Eye (tissue), 1 donor: ENCODE results near the gene NEIL3.

Experiments used
- DNase-seq: peaks from one replicate; pipeline ENCODE4 v3.0.0-alpha.2; 2015

The NEIL3 gene

DNA sequence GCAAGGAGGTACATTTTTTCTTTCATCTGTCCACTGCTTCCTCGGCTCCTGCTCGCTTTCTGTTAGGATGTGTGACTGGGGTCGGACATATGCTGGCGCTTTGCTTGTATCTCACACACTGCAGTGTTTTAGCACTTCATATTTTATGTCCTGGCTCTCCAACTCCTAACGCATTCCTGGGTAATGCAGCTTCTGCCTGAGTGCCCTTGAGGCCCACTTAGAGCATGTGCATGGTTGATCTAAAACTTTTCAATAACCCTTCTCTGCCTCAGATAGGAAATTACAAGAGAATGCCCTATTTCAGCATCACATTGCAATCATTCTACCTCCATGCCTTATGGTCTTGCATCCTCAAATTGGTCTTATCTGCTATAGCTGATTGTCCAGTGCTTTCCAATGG is 65.3 kb downstream of the NEIL3 start:
- peak; percentile 67 for DNase-seq

GRCh38 chr4:177375372-177375771 is 65.7 kb downstream of the NEIL3 start:
- DNase-seq: no peak

- DNase-seq: no peak
These were observed 66.3 kb downstream of the NEIL3 start for GRCh38 chr4:177376024-177376423.

GRCh38 chr4:177380730-177381287 is 71.1 kb downstream of the NEIL3 start:
- no peak for DNase-seq

DNA sequence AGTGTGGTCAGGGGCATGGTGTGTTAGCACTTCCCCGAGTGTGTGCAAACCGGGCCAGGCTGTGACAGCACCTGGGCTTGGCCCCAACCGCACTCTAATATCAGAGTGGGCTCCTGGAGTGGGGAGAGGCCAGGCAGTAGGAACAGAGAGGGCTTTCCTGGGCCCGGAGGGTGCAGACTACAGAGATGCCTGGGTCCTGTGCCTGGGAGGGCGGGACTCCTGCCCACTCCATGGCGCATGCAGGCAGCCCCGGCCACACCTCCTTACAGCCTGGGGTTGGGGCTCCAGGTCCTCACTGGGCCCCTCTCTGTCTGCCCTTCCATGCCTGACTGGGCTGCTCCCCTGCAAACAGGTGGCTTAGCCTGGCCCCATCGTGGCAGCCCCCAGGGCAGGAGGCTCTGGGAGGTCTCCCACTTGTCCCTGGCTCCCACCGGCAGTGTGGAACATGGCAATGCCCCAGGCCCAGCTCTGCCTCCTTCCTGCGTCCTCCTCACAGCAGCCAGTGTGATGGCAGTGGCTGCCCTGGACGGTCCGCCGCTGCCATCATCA is 72.2 kb downstream of the NEIL3 start:
- no peak for DNase-seq

DNA sequence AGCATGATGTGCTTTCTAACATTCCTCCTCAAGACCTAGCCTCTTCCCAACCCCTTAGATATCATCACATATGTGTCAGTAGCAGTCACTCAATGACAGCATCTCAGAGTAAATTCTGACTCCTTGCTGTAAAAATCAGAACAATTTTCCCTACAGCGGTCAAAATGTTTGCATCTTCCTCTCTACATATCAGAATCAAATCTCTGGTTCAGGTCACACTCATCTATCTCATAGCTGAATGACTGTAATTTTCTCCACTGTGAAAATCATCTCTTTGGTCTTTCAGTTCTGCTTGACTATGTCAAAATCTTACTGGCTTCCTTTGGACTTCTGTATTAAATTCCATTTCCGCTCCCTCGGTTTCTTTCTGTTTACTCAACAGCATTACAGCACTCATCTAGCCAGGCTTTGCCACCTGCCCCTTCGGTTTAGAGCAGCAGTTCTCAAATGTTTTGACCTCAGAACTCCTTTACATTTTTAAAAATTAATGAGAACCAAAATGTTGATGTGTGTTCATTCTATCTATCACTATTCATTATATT is 75.3 kb downstream of the NEIL3 start:
- DNase-seq: peak; percentile 68

DNA sequence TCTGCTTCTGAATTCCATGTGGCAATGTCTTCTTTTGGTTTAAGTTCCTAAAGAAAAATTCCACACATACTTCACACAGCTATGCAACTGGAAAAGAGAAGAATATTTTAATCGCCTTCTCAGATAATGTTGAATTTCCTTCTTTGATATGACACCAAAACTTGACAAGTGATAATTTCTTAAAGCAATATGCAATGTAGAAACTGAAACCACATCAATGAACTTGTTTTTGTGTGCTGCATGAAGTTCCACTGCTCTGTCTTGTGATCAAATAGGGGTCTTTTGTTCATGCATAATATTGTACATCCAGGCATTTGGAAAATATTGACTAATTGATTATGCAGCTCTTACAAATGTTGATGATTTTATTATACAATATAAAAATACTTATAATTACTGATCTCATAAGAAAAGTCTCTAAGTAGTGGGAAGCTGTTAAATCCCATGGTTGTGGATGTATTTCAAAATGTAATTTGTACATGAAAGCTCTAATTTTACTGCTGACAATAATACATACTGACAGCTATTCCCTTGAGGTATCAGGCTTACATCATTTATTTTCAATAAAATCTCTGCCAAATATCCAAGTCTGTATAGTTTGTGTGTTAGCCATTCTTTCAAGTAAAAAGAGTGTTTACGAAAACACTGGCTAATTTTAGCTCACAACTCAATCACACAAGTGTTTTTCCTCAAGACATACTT is 76.1 kb downstream of the NEIL3 start:
- peak; percentile 94 for DNase-seq

DNA sequence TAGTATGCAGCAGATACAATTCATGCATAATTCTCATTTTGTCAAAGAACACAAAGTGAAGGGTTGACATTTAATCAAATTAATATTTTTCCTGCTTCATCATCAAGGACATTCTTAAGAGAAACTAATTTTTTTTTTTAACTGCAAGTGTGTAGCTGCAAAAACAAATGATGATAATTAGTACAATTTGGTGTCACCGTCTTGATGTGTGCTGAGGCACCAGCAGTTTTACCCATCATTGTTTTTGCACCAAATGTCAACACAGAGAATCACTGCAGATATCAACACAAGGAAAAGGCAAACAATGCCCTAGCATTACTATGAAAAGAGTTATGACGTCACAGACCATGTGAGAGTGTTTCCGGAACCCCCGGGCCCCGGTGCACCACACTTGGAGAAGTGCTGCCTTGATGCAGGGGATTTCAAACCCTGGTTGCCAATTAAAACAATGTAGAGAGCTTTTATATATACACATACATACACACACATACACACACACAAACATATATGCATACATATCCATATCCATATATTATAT is 76.7 kb downstream of the NEIL3 start:
- peak; percentile 88 for DNase-seq

DNA sequence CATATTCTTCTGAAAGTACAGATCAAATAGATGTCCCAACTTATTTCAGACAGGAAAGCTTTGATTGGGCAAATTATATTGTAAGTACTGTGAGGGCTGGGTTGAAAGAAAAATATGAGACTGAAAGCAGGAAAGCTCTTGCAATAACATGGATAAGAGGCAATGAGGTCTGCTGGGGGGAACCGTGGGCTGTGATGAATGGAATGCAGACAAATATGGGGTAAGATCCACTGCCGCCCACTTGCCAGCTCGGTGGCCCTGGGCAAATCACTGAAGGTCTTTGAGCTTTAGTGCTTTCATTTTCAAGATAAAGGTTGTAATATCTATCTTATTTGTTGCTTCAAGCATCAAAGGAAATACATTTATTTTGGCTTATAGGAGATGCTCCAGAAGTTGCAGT is 81.6 kb downstream of the NEIL3 start:
- DNase-seq: no peak

DNA sequence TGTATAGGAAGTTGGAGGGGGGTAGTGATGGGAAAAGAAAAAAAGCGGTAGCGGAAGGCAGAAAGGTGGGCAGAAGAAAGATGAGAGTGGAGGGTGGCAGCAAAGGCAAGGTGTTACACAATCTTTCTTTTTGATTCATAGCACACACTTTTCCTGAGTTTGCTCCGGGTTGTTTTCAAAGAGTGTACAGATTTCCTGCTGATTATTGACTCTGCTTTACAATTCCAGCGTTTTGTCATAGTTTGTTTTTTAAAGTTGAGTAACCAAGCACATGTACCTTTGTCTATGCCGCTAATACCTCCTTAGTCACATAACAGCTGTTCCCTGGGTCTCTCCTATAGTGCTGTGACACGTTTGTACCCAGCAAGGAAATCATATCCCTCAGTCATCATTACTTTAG is 82.3 kb downstream of the NEIL3 start:
- no peak for DNase-seq

DNA sequence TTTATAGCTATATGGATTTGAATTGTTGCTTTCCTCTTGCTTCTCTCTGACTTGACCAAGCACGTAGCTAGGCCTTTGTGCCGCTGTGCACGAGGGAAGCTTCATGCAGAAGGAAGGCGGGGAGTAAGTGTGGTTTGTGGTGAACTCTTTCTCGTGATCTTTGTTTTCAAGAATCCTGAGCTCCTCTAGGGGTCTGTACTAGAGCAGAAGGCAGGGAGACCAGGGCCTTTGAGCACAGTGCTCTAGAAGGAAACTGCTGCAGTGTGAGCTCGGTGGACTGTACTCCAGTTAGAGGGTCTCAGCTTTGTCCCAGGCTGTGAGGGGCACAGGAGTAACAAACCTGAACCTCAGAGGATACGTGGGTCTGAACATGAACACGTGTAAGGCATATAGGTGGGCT is 83.6 kb downstream of the NEIL3 start:
- no peak for DNase-seq

DNA sequence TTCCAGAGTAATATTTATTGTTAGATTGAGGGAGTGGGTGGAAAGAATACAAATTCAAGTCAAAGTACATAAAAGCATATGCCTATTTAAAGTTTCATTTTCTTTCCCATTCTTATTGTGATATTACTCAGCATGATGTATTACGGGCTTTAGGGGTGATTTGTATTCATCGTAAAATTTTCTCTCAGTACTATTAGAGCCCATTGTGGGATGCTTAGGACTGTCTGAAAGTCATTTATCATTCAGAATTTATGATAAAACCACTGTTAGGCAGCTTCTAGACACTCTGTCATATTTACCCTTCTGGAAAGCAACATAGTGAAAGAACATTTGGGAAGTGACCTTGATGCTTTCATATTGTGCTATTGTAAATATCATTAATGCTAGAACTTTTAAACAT is 86.7 kb downstream of the NEIL3 start:
- no peak for DNase-seq

- no peak for DNase-seq
These were observed 90.4 kb downstream of the NEIL3 start for GRCh38 chr4:177400030-177400429.

DNA sequence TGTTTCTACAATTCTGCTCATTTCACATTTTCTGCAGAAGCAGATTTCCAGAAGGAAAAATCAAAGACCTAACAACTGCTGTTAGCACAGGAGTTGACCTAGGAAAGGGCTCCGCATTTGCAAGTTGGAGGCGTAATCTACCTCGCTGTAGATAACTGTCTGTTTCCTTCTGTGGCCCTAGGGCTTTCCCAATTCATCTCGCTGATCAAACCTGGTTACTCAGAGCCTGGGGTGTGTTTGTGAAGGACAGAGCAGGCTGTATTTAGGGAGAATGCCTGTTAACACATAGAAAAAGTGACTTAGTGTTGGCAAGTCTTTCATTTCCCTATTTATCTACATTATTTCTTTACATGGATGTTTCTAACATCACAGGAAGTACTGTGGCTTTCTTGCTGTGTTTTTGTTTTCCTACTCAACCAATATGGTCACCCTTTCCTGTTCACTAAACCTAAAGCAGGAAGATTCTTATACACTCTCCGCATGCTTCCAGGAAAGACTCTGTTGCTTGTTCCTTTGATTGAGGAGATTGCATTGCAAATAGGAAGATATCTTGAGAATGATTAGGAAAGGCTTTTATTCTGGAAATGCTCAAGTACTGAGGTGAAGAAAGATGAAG is 92.1 kb downstream of the NEIL3 start:
- no peak for DNase-seq

DNA sequence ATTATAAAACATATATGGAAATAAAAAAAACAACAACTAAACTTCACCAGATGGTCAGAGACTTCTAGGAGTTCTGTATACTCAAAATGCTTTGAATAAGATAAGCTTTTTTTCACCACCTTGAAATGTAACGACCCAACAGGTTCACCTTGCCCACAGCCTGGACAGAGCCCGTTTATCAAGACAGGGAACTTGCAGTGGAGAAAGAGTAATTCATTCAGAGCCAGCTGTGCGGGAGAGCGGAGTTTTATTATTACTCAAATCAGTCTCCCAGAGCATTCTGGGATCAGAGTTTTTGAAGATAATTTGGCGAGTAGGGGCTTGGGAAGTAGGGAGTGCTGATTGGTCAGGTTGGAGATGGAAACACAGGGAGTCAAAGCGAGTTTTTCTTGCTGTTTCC is 94.1 kb downstream of the NEIL3 start:
- peak; percentile 15 for DNase-seq

GRCh38 chr4:177404342-177404741 is 94.7 kb downstream of the NEIL3 start:
- DNase-seq: no peak

- no peak for DNase-seq
These were observed 95.3 kb downstream of the NEIL3 start for GRCh38 chr4:177404986-177405385.

DNA sequence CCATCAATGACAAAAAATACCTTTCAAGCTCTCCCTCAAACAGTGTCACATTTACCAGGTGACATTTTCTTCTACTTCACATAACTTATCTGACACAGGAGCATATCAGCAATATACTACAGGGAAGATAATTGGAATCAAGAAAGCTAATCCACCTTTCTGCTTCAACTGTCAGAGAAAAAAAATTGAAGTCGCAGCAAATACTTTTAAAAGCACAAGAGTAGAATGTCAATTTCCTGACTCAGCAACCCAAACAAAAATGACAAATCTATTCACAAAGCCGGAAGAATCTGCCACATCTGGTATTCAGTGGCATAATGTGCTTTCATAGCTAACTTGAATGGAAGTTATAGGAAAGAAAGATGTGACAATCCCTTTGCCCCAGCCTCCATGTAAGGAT is 95.8 kb downstream of the NEIL3 start:
- DNase-seq: peak; percentile 11

DNA sequence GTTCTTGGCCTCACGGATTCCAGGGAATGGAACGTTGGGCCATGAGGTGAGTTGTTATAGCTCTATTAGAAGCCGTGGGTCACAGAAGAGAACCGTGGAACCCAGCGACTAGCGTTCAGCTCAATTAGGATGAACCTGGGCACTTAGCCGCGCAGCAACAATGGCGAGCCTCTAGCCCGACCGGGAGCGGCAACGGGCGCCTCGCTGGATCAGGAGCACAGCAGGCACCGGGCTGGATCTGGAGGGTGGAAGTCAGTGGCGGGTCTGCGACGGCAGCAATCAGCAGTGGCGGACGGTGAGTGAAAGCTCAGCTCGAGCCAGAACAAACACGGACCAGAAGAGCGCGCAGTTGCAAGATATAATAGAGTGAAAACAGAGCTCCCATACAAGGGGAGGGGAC is 98.3 kb downstream of the NEIL3 start:
- DNase-seq: no peak

- DNase-seq: no peak
These were observed 100.9 kb downstream of the NEIL3 start for GRCh38 chr4:177410566-177410965.

DNA sequence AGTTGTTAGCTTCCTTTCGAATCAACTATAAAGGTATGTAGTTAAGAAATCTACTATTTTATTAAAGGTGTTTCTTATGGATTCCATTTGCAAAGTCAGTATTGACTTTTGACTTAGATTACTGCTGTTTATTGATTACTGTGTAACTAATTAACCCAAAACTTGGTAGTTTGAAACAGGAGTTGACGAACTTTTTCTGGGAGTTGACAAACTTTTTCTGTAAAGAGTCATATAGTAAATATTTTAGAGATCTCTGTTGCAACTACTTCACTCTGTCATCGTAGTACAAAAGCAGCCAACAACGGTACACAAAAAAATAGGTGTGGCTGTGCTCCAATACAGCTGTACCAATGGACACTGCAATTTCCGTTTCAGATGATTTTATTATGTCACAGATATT is 102.3 kb downstream of the NEIL3 start:
- no peak for DNase-seq
